CD14-positive monocyte (primary cell): Measurements from ENCODE around the gene PLD1. TPM values are rescaled to one million over a fixed set of nuclear protein-coding genes. Genes with fewer than 3 reads are reported as not detected.
A peak's percentile ranks its signal among the peaks of the same experiment; 100 is the strongest.

ENCODE experiments used
- DNase-seq, 3 donors: peaks; one replicate each; pipeline ENCODE4 v3.0.0-alpha.2; 2011 to 2022
- H2AFZ ChIP-seq: 2 replicates; pipeline ENCODE4 v1.6.0; 2012; ENCODE audit warnings: mild to moderate bottlenecking, low read depth, low read length, inconsistent platforms; ENCODE audit not compliant: insufficient read depth, poor library complexity, severe bottlenecking
- H3K27ac ChIP-seq, 2 donors: 1 replicate in 1 of 2; 2 replicates in 1 of 2; pipeline ENCODE4 v1.5.1; 2012 to 2013; ENCODE audit warnings: low read length in 2 of 2, control low read depth in 1 of 2, inconsistent platforms in 1 of 2, low read depth in 1 of 2, mild to moderate bottlenecking in 1 of 2
- H3K27me3 ChIP-seq, 2 donors: one replicate each; pipeline versions ENCODE4 v1.6.0 to v1.6.1; 2011 to 2013; ENCODE audit warnings: low read length in 2 of 2; ENCODE audit not compliant: control insufficient read depth in 2 of 2, insufficient read depth in 2 of 2
- H3K36me3 ChIP-seq, 2 donors: replicated peaks in 1 of 2; 1 replicate in 1 of 2; 2 replicates in 1 of 2; pipeline versions ENCODE4 v1.5.1 to v1.6.1; 2012 to 2013; ENCODE audit warnings: low read length in 2 of 2, control low read depth in 1 of 2, inconsistent platforms in 1 of 2, mild to moderate bottlenecking in 1 of 2; ENCODE audit not compliant: insufficient read depth in 2 of 2, control insufficient read depth in 1 of 2
- H3K4me1 ChIP-seq, 2 donors: 1 replicate in 1 of 2; 2 replicates in 1 of 2; pipeline versions ENCODE4 v1.5.1 to v1.6.1; 2012 to 2013; ENCODE audit warnings: low read length in 2 of 2, control low read depth in 1 of 2, inconsistent platforms in 1 of 2, mild to moderate bottlenecking in 1 of 2, moderate library complexity in 1 of 2; ENCODE audit not compliant: insufficient read depth in 2 of 2, control insufficient read depth in 1 of 2
- H3K4me2 ChIP-seq: replicated peaks from 2 replicates; pipeline ENCODE3; 2012; ENCODE audit warnings: low read length, moderate library complexity, mild to moderate bottlenecking; ENCODE audit not compliant: poor library complexity, severe bottlenecking; ENCODE audit errors: extremely low read depth
- H3K4me3 ChIP-seq, 3 experiments: fragments of 200-600 bp in 1 of 3; sonication (generic) in 1 of 3; replicated peaks in 1 of 3; 1 replicate in 2 of 3; 2 replicates in 1 of 3; pipeline ENCODE4 v1.5.1; 2011 to 2013; ENCODE audit warnings: low read length in 3 of 3, mild to moderate bottlenecking in 3 of 3, control low read depth in 2 of 3, low read depth in 2 of 3, inconsistent platforms in 1 of 3, moderate library complexity in 1 of 3
- H3K79me2 ChIP-seq: 2 replicates; pipeline ENCODE4 v1.6.0; 2012; ENCODE audit warnings: mild to moderate bottlenecking, control low read depth, inconsistent platforms, low read length, moderate library complexity; ENCODE audit not compliant: insufficient read depth
- H3K9ac ChIP-seq: 2 replicates; pipeline ENCODE4 v1.6.0; 2017; ENCODE audit warnings: low read length, mild to moderate bottlenecking; ENCODE audit not compliant: insufficient read depth, poor library complexity, severe bottlenecking
- H3K9me3 ChIP-seq, 2 donors: replicated peaks in 1 of 2; 1 replicate in 1 of 2; 2 replicates in 1 of 2; pipeline versions ENCODE4 v1.5.1 to v1.6.1; 2012 to 2013; ENCODE audit warnings: low read length in 2 of 2, control low read depth in 1 of 2; ENCODE audit not compliant: control insufficient read depth in 1 of 2, insufficient read depth in 1 of 2
- H4K20me1 ChIP-seq: 2 replicates; pipeline ENCODE4 v1.6.0; 2012; ENCODE audit warnings: mild to moderate bottlenecking, low read length, control low read depth, moderate library complexity; ENCODE audit not compliant: insufficient read depth
- H3K27ac Mint-ChIP-seq, 7 donors: one replicate each; pipeline ENCODE4 v1.8.0; 2020; ENCODE audit warnings: mild to moderate bottlenecking in 7 of 7, mixed read lengths in 7 of 7, moderate library complexity in 6 of 7, inconsistent platforms in 2 of 7
- H3K27me3 Mint-ChIP-seq, 3 donors: one replicate each; pipeline ENCODE4 v1.8.0; 2021 to 2022; ENCODE audit warnings: low read depth in 3 of 3, mild to moderate bottlenecking in 3 of 3, mixed read lengths in 3 of 3, moderate library complexity in 3 of 3, inconsistent platforms in 1 of 3
- H3K36me3 Mint-ChIP-seq, 2 donors: one replicate each; pipeline ENCODE4 v1.8.0; 2020; ENCODE audit warnings: mixed read lengths in 2 of 2, inconsistent platforms in 1 of 2, mild to moderate bottlenecking in 1 of 2
- H3K4me1 Mint-ChIP-seq: one replicate; pipeline ENCODE4 v1.8.0; 2020; ENCODE audit warnings: mild to moderate bottlenecking, mixed read lengths
- H3K4me3 Mint-ChIP-seq, 2 donors: one replicate each; pipeline ENCODE4 v1.8.0; 2020; ENCODE audit warnings: mild to moderate bottlenecking in 2 of 2, mixed read lengths in 2 of 2, moderate library complexity in 1 of 2
- H3K9me3 Mint-ChIP-seq, 7 donors: one replicate each; pipeline ENCODE4 v1.8.0; 2020 to 2022; ENCODE audit warnings: mixed read lengths in 7 of 7, mild to moderate bottlenecking in 6 of 7, moderate library complexity in 6 of 7, inconsistent platforms in 2 of 7
- CTCF ChIP-seq: fragments of 200-600 bp; IDR thresholded peaks from one replicate; pipeline ENCODE4 v1.8.0; 2022; ENCODE audit warnings: antibody characterized with exemption, mild to moderate bottlenecking
- WGBS: methylation state at CpG from one replicate; pipeline ENCODE4 v1.1.5; 2013; ENCODE audit warnings: missing lambda C conversion rate; ENCODE audit not compliant: insufficient coverage; 5-methylcytosine and 5-hydroxymethylcytosine counted together
- intact Hi-C, 2 donors: fragments of 100-400 bp; cut with micrococcal nuclease; formaldehyde crosslinking; loops; one replicate each; pipeline versions ENCODE4 v1.15.0 to v1.15.1; 2023
- polyA plus RNA-seq, 3 donors: library from polyadenylated mRNA; depleted of rRNA in 1 of 3; unstranded in 2 of 3; stranded (reverse) in 1 of 3; fragments of 300-500 nt in 2 of 3; fragments of >200 nt in 1 of 3; fragmentation: Illumina TruSeq in 2 of 3; gene quantifications; 1 replicate in 2 of 3; 2 replicates in 1 of 3; pipeline ENCODE4 v1.2.3, GENCODE V29; 2012 to 2021

PLD1 gene
- polyA plus RNA-seq, 3 donors, result 5.1 to 7.9 (median 5.8) TPM

DNA sequence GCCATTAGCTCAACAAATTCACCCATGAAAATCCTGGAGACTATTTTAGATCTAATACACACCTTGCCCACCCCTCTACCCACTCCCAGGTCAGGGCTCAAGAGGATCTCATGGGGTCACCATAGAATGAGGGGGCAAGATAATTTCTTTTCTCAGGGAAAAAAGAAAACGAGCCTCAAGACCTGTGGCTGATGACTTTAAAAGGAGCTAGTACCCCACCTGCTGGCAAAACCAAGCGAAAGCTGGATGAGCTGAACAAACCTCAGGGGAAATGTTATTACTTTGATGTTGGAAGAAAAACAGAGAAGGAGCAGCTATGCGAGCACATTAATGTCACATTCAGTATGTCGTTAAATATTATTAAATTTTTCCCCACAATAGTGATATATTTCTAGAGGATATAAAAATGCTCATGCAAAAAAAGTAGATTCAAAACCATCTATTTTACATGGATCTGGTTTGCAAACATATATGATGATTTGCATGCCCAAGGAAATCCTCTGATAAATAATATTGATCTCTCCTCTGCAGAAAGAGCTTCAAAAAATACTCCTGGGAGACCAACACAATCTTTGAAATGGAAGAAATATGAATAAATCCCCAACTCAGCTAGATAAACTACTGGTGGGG is 37.7 kb downstream of the PLD1 start:
- Histone ChIP-seq H3K4me2 (no peak overlapping the region), H2AFZ (peak overlapping the region; percentile 23), H3K27ac (no peak overlapping the region), H4K20me1 (peaks cover 12% of the 10 kb centered on the region), H3K4me3 (no peak overlapping the region), H3K9ac (no peak overlapping the region), H3K4me1 (peaks cover 31 to 34% of the 10 kb centered on the region in 2 donors), H3K27me3 (no peaks in the 10 kb centered on the region), H3K36me3 (no peaks in the 10 kb centered on the region), H3K9me3 (no peaks in the 10 kb centered on the region), H3K79me2 (peaks cover 87% of the 10 kb centered on the region)
- Mint-ChIP-seq H3K27me3 (peaks cover 0 to 2% (median 1%) of the 10 kb centered on the region in 3 donors), H3K27ac (peak overlapping the region in 2 of 7 donors; percentile 44 to 83), H3K4me1 (peaks cover 44% of the 10 kb centered on the region), H3K36me3 (peaks cover 0 to 4% of the 10 kb centered on the region in 2 donors), H3K9me3 (no peaks in the 10 kb centered on the region), H3K4me3 (no peak overlapping the region)
- peak; percentile 31 to 58 (median 55) for DNase-seq
- intact Hi-C loops, result no loop called here
- peak; percentile 77 for TF ChIP-seq CTCF
- 0% methylated on average over 1 of the region's 4 CpGs for WGBS

- Histone ChIP-seq H3K9me3 (no peaks in the 10 kb centered on the region), H3K4me3 (peak overlapping the region in 1 of 3 experiments; percentile 23), H3K79me2 (peaks cover 94% of the 10 kb centered on the region), H3K4me1 (peaks cover 17 to 19% of the 10 kb centered on the region in 2 donors), H3K36me3 (no peaks in the 10 kb centered on the region), H3K9ac (no peak overlapping the region), H3K4me2 (peak overlapping the region; percentile 43), H3K27me3 (no peaks in the 10 kb centered on the region), H3K27ac (no peak overlapping the region), H2AFZ (peak overlapping the region; percentile 7), H4K20me1 (peaks cover 12% of the 10 kb centered on the region)
- 74% methylated on average over 6 of the region's 10 CpGs for WGBS
- intact Hi-C loops, result no loop called here
- no peak for TF ChIP-seq CTCF
- Mint-ChIP-seq H3K9me3 (no peaks in the 10 kb centered on the region), H3K4me1 (peaks cover 30% of the 10 kb centered on the region), H3K4me3 (peak overlapping the region; percentile 55 to 72), H3K27ac (peak overlapping the region in 1 of 7 donors; percentile 15), H3K27me3 (no peaks in the 10 kb centered on the region), H3K36me3 (peaks cover 0 to 4% of the 10 kb centered on the region in 2 donors)
- peak in 1 of 3 donors; percentile 30 for DNase-seq
Observed at GRCh38 chr3:171770689-171771620, 39.3 kb downstream of the PLD1 start.
